Renal cortical epithelial cell (primary cell): ENCODE data around the gene RGS9BP. TPM values are rescaled to one million over a fixed set of nuclear protein-coding genes. Genes with fewer than 3 reads are reported as not detected.
A peak's percentile ranks its signal among the peaks of the same experiment; 100 is the strongest.
"Not testable (repeated sequence)": the region's sequence is repeated elsewhere in the genome, so short reads cannot be mapped to it uniquely, and the experiment has no call there.

Experiments used
- DNase-seq: peaks from one replicate; pipeline ENCODE4 v3.0.0-alpha.2; 2011; ENCODE audit warnings: low read depth
- total RNA-seq: library from RNA; depleted of rRNA; stranded (reverse); fragments of >200 nt; gene quantifications from 2 replicates; pipeline ENCODE4 v1.2.3, GENCODE V29; 2014

Gene RGS9BP, protein sequence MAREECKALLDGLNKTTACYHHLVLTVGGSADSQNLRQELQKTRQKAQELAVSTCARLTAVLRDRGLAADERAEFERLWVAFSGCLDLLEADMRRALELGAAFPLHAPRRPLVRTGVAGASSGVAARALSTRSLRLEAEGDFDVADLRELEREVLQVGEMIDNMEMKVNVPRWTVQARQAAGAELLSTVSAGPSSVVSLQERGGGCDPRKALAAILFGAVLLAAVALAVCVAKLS
- 0.25 TPM in 1 of 2 replicates, not detected in the other for total RNA-seq

DNA sequence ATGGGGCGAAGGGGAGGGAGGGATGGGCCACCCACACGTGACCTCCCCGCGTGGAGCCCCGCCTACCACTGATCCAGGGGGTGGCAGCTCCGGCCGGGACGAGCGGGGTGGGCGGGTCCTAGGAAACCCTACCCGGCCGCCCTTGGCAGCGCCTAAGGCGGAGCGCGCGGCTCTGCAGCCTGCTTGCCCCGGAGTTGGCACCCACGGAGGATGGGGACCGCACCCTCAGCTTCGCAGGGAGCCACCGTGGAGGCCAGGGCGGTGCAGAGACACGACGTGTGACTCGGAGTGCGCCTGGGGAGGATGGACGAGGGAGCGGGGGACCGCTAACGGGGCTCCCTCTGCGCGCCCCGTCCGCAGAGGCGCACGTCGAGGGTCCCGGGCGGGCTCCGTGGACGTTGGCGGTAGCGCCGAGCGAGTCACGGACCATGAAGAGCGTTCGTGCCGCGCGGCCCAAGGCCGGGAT, at the start of gene RGS9BP:
RGS9BP (plus strand) TSS at position 129 of the 466 bp plus-strand sequence. CDS start 416 bp downstream, outside the sequence.
- no peak for DNase-seq

DNA sequence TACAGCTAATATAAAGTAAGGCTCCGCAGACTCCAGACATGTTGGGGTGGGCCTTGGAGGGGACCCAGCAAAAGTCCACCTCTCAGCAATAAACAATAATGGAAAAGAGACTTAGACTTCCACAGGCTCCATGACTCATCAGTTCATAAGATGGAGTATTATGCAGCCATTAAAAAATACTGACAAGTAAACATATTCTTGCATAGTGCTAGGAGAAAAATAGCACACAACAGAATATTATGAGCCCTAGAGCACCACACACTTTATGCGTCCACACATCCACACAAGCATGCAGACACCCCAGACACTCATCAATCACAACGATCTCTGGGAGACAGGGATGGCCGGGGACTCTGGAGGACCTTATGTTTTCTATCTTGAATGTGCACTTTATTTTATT, 48.7 kb upstream of the RGS9BP start:
- no peak for DNase-seq

DNA sequence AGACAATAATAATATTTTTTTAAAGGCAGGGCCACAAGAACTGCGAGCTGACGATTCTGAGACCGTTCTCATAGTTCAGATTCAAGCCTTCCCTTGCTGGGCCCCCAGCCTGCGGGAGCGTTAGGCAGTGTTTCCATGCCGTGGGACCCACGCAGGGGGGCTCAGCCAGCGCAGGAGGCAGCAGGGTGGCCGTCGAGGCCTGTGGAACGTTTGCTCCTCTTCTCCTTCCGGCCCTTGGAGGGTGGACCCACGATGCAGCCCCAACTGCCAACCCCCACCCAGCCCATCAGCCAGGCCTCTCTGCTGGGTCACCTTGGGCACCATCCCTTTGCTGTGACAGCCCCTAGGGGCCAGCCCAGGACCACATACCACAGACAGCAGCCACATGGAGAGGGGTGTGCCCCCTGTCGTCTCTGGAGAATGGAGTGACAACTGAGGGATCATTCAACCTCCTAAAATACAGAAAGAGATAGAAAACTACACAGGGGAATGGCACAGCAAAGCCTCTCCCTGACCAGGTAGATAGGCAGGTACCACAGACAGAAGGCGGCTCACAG, 47.9 kb upstream of the RGS9BP start:
- no peak for DNase-seq

DNA sequence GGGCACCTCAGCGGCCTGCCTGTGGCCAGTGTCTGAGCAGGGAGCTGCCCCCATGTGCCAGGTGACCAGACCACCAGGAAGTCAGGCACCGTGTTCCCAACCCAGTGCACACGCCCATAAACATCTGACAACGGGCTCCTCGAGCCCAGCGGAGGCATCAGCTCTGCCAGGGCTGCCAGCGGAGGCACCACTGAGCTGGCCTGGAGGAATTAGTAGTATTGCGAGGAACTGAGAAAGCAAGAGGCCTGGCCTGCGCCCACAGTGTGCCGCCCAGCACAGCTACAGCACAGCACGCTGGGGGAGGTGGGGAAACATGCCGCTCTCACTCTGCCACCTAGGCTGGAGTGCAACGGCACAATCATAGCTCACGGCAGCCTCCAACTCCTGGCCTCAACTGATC, 45.3 kb upstream of the RGS9BP start:
- no peak for DNase-seq

DNA sequence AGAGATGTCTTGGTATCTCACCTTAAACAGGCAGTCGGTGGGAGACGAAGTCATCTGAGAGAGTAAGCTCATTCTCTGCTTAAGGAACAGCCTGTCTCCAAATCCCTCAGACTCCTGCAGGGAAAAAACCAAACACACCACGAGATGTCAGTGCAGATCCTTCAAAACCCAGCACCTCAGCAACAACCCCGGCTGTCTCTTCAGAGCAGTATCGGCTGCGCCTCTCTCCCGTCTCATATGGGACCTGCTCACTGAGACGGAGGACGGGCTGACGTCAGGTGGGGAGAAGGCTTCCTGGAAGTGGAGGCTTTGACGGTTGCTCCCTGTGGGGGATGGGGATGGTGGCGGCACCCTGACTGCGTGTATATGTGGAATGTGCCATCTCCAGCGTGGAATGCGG, 44.3 kb upstream of the RGS9BP start:
- no peak for DNase-seq

DNA sequence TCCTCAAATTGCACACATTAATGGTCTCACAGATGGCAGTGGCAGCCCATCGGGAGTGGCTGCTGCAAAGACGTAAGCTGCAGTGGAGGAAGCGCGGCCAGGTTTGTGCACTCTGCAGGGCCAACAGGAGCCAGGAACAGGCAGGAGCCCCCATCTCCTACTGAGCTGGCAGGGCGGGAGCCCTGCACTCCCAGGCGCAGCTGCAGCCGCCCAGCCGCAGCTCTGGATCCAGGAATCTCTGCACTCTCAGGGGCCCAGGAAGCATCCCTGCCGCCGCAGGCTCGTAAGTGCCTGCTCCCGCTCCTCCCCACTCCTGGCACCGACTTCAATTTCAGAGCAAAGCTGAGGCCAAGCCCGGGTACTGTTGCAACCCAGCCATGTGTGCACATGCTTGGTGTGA, 38.2 kb upstream of the RGS9BP start:
- no peak for DNase-seq

DNA sequence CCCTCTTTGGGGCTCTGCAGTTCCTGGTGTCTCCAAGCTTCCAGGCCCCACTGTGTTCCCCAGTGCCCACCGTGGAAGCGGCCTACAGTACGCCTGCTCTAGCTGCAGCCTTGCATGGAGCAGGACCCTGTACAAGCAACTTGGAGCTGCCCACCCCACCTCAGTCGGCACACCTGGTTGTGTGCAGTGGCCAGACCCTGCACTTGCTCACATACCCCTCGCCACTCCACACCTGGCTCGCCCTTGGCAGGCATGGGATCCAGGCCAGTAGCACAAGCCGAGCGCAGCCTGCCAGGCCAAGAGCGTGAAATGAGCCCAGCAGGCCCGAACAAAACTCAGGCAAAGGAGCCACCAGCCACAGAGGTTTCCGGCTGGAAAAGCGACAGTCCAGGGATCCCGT, 37.0 kb upstream of the RGS9BP start:
- no peak for DNase-seq

DNA sequence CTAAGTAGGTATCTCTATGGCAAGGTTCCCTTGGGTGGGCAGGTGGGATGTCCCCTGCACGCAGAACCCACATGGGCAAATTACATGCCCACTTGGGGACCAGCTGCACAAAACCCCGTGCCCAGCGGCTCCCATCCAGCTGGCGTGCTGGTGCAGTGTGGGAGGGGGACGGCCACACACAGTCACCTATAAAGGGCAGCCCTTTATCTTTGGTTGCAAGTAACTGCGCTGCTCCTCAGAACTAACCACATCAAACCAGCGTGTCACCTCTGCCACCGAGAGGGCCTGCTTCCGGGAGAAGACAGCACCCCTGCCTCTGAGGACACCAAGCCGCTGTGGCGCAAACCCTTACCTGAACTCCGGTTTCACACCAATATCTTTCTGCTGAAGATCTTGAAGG, 32.9 kb upstream of the RGS9BP start:
- DNase-seq = no peak

DNA sequence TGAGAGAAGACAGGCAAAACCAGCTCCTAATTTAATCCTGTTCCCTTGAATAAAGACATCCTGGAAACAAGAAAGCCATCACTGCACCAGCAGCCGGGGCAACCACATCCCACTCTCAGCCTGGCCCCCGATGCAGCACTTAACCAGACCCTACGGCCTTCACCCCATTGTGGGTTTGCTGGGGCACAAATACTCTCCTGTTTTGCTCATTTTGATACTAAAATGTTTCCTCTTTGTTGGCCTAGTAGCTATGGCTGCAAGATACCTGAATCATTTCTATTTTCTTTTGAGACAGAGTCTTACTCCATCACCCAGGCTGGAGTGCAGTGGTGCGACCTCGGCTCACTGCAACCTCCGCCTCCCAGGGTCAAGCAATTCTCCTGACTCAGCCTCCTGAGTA, 29.1 kb upstream of the RGS9BP start:
- DNase-seq = no peak

DNA sequence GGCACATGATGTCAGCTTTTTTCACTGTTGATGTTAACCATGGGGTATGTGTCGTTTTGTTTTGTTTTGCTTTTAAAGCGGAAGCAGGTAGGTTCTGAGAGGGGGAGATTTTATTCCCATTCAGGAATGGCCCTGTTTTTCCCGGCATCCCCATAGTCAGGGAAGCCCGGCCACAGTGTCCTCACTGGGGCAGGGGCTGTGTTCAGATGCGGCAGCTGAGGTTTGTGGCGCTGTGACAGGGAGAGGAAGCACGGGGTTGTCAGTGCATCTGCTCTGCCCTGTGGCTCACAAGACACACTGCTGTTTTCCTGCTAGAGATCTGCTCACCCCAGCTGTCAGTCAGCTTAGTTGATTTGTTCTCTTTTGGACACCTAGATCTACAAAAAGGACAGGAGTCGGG, 28.3 kb upstream of the RGS9BP start:
- no peak for DNase-seq

DNA sequence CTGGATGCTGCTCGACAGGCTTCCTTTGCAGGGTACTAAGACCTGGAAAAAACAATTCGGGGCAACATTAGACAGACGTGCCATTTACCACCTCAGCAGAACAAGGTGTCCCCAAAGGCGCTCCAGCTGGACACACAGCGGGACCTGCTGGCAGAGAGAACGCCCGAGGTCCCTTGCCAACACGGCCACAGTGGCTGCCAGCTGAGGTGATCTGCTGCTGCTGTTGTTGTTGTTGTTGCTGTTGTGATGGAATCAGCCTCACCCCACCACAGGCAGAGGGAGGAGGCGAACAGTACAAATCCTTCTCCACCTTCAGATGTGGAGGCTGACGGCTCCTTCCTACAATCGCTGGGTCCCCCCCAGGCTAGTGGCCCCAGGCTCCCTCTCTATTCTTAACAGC, 25.9 kb upstream of the RGS9BP start:
- DNase-seq = no peak

DNA sequence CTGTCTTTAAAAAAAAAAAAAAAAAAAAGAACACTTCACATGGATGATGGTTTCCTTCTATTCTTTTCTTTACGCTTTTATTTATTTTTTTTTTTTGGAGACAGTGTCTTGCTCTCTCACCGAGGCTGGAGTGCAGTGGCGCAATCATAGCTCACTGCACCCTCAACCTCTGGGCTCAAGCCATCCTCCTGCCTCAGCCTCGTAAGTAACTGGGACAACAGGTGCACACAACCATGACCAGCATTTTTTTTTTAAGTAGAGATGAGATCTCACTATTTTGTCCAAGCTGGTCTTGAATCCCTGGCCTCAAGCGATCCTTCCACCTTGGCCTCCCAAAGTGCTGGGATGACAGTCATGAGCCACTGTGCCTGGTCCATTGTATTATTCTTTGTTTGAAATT, 25.0 kb upstream of the RGS9BP start:
- DNase-seq = no peak

DNA sequence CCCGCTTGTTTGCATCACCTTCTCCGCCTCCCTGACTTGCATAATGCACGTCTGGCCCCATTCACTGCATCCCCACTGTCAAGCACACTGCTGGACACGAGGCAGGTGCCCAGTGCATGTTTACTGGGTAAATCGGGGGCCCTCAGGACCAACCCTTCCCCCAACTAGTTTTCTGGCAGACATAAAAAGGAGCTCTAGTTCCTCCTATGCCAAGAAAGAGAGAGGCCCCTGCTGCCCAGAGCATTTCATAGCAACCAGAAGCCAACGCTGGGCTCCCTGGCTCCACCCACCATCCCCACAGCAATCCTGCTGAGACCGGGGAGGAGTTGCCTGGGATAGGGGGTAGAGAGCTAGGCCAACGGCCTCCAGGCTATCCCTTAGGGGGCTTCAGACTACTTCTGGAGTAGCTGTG, 23.9 kb upstream of the RGS9BP start:
- DNase-seq = no peak

DNA sequence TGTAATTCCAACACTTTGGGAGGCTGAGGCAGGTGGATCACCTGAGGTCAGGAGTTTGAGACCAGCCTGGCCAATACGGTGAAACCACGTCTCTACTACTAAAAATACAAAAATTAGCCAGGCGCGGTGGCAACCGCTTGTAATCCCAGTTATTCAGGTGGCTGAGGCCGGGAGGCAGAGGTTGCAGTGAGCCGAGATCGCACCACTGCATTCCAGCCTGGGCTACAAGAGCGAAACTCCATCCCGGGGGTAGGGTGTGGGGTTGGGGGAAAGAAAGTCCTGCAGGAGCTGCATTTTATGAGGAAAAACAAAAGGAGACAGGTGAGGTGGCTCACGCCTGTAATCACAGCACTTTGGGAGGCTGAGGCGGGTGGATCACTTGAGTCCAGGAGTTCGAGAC, 23.3 kb upstream of the RGS9BP start:
- DNase-seq = not testable (repeated sequence)

DNA sequence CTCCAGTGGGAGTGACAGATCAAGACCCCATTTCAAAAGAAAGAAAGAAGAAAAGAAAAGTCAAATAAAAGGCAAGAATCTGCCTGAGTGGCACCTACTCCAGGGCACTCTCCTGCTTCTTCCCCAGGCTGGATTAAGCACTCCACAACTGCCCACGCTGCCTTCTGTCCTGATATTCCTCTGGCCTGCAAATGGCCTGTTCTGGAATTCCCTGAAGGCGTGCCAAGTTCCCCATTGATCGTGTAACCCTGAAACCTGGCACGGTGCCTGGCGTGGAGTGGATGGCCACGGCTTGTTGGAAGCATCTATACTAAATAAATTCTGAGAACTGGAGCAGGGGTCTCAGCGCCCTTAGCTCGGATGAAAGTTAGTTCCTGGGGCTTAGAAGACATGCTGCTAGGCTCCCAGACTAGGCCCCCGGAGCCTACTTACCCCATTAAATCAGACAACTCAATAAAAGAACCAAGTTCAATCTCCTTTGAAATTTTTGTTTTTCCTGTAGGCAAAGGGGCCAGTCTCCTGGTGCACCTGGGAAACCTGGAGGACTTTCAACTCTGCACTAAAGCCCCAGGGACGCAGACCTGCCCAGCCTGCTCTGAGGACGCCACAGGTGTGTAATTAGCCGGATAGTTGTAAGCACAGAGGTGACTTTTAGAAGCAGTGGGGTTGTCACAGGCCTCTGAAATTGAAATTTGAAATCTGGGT, 22.6 kb upstream of the RGS9BP start:
- peak; percentile 67 for DNase-seq

DNA sequence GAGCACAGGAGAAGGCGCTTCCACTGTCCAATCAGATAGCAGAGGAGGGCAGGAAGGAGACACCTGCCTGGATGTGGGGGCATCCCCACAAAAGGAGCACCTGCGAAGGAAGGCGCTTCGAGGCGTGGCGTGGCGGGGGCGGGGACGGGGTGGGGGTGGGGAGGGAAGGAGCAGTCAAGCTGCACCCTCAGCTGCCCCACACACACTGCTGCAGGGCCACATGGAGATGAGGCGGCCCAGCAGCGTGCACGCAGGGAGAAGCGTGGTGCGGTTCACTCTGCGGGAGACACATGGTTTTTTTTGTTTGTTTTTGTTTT, 22.1 kb upstream of the RGS9BP start:
- no peak for DNase-seq

DNA sequence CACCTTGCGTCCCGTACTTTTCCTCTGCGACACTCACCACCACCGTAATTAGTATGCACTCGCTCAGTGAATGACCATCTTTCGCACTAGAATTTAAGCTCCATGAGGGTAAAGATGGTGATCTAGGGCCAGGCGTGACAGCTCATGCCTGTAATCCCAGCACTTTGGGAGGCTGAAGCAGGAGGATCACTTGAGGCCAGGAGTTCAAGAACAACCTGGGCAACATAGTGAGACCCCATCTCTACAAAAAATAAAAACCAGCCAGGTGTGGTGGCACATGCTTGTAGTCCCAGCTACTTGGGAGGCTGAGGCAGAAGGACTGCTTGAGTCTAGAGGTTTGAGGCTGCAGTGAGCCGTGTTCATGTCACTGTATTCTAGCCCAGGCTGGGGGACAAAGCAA, 19.3 kb upstream of the RGS9BP start:
- not testable (repeated sequence) for DNase-seq

DNA sequence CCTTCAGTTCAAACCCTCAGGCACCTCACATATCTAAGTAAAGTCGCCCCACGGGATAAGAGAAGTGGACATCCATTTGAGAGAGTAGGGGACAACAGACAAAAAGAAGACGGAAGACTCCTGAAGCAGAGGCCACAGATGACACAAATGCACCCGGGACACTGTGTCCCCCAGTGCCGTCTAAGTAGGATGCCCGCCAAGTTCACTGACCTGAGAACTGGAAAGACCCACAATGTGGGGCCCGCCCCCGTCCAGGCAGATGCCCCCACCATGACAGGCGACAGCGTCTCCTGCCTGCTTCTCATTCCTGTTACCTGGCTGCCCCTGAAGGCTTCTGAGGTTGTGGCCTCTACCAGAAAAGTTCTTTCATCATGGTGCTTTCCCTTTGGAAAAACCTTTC, 17.6 kb upstream of the RGS9BP start:
- no peak for DNase-seq

DNA sequence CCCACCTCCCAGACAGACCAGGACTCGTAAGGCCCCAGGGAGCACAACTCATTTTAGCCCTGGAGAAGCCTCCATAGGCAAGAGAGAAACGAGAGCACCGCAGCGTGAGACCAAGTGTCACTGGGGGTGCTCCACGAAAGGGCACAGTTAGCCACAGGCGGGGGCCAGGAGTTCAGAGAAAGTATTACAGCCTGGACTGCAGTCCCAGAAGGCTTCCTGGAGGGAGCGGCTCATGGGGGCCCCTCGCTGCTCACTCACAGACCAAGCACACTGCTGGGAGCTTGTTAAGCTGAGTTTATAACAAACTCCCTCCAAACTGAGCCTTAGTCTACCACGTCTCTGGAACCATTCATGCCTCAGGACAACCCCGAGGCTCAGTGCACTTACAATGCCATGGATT, 17.1 kb upstream of the RGS9BP start:
- no peak for DNase-seq

DNA sequence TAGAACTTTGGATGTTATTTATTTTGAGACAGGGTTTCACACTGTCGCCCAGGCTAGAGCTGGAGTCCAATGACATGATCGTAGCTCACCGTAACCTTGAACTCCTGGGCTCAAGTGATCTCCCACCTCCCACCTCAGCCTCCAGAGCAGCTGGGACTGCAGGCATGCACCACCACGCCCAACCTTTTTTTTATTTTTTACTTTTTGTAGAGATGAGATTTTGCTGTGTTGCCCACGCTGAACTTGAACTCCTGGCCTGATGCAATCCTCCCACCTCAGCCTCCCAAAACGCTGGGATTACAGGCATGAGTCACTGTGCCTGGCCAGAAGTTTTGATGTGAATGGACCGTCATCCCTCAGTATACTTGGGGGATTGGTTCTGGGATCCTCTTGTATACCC, 14.3 kb upstream of the RGS9BP start:
- no peak for DNase-seq

DNA sequence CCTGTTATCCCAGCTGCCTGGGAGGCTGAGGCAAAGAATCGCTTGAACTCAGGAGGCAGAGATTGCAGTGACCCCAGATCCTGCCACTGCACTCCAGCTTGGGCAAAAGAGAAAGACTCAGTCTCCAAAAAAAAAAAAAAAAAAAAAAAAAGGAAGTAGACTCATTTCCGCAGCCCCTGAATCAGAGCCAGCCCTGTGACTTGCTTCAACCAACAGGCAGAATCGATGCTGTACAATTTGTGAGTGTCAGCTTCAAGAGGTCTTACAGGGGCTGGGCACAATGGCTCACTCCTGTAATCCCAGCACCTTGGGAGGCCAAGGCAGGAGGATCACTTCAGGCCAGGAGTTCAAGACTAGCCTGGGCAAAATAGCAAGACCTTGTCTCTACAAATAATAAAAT, 13.5 kb upstream of the RGS9BP start:
- DNase-seq = no peak

DNA sequence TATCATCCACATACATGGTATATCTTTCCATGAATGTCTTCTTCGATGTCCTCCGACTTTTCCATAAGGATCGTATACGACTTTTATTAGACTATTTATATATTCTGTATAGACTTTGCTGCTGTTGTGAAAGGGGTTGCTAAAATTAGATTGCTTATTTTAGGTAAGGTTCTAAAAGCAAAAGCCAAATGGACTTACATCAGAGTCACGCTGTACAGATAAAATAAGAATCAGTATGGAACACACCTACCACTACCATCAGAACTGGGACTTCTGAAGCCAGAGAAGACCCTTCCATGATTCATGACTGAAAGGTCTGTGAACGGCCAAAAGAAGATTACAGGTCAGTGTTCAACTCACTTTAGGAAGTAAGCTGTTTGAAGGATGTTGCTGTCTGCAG, 9.6 kb upstream of the RGS9BP start:
- DNase-seq = no peak

DNA sequence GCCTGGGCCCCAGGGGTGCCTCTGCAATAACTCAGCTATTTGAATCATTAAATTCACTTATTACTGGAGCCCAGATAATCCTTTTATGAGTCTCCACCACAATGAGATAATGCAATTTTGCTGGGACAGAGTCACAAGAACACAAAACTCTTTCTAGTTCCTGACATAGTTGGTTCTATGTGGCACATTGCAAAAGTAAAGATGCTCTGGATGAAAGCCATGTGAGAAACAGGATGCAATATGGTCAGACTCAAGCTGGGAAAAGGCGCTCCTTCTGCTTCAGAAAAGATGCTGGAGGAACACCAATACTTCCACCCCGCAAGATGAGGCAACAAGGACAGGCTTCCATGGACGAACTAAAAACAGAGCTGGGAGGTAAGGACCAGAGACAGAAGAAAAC, 6.3 kb upstream of the RGS9BP start:
- DNase-seq = no peak
